Embryonic facial prominence (tissue), 1 donor: ENCODE results near the gene ANTKMT.
"Not testable (repeated sequence)": the region's sequence is repeated elsewhere in the genome, so short reads cannot be mapped to it uniquely, and the experiment has no call there.

Source experiments
- DNase-seq: peaks from one replicate; pipeline ENCODE4 v3.0.0-alpha.2; 2016; ENCODE audit errors: extremely low spot score

Gene ANTKMT

DNA sequence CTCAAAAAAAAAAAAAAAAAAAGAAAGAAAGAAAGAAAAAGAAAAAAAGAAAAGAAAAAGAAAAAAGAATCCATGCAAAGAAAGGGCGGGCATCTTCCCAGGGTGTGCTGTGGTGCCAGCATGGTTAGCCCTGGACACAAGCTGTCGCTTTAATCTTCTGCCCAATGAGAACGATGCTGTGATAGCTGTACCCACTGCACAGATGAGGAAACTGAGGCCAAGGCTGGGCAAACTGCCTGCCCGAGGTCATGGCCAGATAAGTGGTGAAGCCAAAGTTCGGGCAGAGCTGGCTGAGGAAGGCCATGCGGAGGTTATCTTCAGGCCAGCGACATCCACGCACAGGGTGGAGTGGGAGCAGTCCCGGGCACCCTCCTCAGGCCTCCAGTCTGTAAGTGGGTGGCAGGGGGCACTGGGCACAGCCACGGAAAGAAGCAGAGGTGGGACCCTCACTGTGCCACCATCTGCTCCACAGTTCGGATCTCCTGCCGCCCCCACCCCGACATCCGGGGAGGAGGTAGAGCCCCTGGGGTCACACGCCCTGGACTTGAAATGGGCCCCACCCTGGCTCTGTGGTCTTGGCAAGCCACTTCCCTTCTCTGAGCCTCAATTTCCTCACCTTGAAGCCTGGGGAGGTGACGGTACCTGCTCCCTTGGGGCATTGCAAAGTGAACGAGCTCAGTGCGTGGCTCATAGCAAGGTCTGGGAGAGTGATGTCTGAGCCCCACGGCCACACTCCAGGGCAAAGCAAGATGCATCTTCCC lies 21.9 kb upstream of the ANTKMT start:
- no peak for DNase-seq

- no peak for DNase-seq
These were observed 20.0 kb upstream of the ANTKMT start for GRCh38 chr16:700684-701584.

GRCh38 chr16:702341-702740 lies 18.6 kb upstream of the ANTKMT start:
- DNase-seq, result no peak

- no peak for DNase-seq
These were observed 17.5 kb upstream of the ANTKMT start for GRCh38 chr16:703406-703805.

DNA sequence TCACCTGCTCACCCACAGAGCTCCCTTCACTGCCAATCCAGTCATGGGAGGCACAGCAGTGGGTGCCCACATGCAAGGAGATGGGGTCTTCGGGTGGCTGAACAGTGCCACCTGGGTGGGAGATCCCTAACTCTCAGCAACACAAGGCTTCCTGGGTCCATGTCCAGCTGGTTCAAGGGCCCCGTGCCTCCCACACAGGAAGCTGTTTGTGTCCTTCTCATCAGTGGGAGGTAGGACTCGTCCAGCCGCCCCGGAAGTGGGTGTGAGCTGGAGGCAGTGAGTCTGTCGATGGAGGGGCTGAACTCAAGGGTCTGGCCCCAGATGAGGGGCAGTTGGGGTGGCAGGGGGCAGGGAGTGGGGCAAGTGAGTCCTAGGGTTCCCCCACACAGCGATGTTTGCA lies 16.9 kb upstream of the ANTKMT start:
- DNase-seq, result no peak

DNA sequence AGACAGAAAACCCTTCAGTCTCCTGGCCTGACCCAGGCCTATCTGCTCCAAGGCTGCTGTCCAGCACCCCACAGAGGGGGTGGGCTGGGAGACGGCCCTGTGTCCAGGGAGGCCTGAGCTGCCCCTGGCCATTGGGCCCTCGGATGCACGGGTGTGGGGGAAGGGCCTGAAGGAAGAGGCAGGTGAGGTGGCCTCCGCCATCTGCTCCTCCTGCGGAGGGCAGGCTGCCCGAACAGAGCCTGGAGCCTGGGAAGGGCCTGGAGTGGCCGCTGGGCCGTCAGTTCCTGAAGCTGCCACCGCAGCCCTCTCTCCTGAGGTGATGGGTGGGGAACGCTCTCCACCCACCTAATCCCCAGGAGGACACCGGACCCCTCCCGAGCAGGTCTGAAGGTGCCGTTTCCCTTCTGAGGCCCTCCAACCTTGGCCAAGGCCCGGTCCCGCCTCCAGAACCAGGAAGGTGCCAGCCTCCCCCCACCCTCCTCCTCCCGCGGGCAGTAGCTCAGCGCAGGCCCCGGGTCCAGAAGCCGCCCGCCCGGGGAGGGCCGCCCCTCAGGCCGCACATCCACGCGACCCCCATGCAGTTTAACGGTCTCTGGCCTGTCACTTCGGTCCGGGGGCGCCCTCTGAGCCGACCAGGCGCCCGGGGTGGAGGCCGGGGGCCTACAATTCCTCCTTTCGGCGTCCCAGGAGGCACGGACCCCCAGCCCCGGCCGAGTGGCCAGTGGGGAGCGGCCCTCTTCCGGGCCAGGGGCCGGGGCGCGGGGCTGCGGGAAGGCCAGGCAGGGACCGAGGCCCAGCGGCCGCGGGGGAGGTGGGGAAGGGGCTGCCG lies 16.2 kb upstream of the ANTKMT start:
- DNase-seq, result no peak

GRCh38 chr16:705431-706188 lies 15.3 kb upstream of the ANTKMT start, which contains the start of gene FBXL16:
TSS of gene FBXL16 (minus strand) at chr16:705801. CDS start at chr16:697405, 8,396 bp downstream.
- no peak for DNase-seq

DNA sequence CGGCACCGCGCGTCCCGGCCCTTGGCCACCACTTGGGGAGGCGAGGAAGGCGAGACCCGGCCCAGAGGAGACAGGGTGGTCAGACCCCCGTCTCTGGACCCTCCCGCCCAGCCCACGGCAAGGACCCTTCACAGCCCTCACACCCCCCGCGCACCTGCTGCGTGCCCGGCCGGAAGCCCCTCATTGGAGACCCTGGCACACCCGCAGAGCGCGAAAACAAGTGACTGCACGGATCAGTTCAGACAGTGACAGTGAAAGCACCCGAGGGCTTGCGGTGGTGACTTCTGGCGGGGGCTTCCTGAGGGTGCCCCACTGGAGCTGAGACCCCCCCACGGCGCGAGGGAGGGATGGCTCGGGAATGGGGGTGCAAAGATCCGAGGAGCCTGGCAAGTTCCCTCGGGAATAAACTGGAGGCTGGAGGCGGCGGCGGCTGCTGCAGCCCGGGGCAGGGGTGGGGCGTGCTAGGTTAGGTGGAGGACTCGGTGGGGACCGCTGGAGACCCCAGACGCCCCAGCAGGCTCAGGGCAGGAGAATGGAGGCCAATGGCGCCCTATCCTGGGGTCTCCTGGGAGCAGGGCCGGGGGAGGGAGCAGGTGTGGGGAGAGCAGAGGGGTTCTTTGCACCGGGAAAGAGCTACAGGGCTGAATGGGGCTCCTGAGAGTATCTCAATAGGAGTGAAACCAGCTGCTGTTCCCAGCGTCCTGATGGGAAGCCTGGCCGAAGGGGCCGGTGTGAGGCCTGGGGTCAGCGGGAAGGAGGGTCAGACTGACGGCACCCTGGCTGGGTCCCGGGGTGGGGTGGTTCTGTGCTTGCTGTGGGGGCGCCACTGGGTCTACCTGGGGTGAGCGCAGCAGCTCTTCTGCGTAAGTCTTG lies 14.5 kb upstream of the ANTKMT start:
- DNase-seq, result no peak

GRCh38 chr16:707062-707538 lies 13.8 kb upstream of the ANTKMT start:
- no peak for DNase-seq

GRCh38 chr16:708019-708418 lies 12.9 kb upstream of the ANTKMT start:
- no peak for DNase-seq

- DNase-seq, result no peak
These were observed 12.0 kb upstream of the ANTKMT start for GRCh38 chr16:708959-709358.

- no peak for DNase-seq
These were observed 11.1 kb upstream of the ANTKMT start for GRCh38 chr16:709566-710499.

DNA sequence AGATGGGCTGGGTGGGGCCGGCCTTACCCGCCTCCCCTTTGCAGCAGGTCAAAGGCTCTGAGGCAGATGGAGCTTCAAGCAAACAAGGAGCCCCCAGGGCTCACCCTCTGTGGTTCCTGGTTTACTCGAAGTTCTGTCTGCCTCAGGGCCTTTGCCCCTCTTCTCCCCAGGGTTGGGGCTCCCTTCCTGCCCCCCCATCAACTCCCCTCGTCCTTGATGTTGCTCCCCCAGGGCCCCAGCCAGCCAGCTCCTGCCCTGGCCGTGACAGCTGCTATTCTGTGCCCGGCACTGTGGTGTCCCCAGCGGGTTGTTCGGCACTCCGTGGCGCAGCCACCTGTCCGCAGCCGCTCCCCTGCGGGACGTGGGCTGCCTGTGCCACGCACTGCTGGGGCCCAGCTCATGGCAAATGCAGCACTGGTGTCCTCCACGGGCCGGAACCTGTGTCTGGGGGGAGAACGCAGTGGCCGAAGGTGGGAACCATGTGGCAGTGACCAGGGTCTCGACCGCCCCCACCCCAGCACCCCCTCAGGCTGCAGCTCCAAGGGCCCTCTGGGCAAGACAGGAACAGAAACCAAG lies 10.4 kb upstream of the ANTKMT start:
- DNase-seq, result no peak

GRCh38 chr16:711084-711483 lies 9.9 kb upstream of the ANTKMT start:
- no peak for DNase-seq

GRCh38 chr16:711548-712320 lies 9.2 kb upstream of the ANTKMT start:
- no peak for DNase-seq

DNA sequence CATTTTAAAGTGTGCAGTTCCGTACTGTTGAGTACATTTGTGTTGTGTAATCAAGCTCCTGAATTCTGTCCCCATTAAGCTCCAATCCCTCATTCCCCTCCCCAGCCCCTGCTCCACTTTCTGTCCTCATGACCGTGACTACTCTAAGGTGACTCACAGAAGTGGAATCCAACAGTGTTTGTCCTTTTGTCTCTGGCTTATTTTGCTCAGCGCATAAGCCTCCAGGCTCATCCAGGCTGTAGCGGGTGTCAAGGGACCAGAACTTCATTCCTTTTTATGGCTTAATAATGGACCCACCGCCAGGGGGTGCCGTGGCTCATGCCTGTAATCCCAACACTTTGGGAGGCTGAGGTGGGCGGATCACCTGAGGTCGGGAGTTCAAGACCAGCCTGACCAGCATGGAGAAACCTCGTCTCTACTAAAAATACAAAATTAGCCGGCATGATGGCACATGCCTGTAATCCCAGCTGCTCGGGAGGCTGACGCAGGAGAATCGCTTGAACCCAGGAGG lies 8.2 kb upstream of the ANTKMT start:
- not testable (repeated sequence) for DNase-seq

DNA sequence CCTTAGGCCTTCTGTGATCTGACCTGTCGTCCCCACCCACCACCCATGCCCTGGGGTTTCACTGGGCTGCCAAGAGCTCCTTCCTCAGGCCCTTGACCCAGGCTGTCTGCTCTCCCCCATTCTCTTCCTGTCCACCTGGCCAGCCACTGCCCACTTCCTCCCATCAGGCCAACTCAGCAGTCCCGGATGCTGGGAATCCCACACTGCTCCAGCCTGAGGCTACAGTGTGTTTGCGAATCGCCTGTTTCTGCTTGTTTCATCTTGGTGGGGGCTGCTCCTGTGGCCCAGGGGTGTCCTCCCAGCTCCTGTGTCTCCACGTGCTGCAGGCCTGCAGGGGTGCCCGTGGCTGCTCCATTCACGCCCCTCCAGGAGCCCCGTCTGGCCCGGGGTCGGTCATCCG lies 6.9 kb upstream of the ANTKMT start:
- DNase-seq, result no peak
